Measurements from ENCODE around the gene MRPL51.

MRPL51 gene

DNA sequence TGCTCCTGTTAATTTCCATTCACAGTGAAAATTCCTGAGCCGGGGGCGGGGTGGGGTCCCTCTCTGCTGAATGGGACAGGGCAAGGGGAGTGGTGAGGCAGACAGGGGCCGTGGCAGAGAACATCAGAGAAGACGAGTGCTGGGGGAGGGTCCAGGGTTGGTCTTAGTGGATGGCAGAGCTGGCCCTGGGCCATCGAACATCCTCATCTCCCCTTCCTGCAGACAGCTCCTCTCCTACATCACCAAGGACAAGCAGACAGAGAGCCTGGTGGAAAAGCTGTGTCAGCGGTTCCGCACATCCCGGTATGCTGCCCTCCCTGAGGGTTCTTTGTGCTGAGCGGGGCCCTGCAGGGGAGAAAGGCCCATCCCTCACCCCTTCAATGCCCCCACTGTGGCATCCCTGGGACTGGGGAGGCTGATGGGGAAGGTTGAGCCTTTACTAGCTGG lies 36.3 kb upstream of the MRPL51 start:
- TF ChIP-seq ZFX (IDR thresholded peaks at IDR 0.05; ENCODE audit: borderline replicate concordance) = no peak
- TF ChIP-seq, protein P1, sequence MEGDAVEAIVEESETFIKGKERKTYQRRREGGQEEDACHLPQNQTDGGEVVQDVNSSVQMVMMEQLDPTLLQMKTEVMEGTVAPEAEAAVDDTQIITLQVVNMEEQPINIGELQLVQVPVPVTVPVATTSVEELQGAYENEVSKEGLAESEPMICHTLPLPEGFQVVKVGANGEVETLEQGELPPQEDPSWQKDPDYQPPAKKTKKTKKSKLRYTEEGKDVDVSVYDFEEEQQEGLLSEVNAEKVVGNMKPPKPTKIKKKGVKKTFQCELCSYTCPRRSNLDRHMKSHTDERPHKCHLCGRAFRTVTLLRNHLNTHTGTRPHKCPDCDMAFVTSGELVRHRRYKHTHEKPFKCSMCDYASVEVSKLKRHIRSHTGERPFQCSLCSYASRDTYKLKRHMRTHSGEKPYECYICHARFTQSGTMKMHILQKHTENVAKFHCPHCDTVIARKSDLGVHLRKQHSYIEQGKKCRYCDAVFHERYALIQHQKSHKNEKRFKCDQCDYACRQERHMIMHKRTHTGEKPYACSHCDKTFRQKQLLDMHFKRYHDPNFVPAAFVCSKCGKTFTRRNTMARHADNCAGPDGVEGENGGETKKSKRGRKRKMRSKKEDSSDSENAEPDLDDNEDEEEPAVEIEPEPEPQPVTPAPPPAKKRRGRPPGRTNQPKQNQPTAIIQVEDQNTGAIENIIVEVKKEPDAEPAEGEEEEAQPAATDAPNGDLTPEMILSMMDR (IDR thresholded peaks at IDR 0.05) = no peak
- 0 out of 2 replicates have a peak overlapping the region, but pooled peaks have one; percentile 99 for H3K27ac ChIP-seq

DNA sequence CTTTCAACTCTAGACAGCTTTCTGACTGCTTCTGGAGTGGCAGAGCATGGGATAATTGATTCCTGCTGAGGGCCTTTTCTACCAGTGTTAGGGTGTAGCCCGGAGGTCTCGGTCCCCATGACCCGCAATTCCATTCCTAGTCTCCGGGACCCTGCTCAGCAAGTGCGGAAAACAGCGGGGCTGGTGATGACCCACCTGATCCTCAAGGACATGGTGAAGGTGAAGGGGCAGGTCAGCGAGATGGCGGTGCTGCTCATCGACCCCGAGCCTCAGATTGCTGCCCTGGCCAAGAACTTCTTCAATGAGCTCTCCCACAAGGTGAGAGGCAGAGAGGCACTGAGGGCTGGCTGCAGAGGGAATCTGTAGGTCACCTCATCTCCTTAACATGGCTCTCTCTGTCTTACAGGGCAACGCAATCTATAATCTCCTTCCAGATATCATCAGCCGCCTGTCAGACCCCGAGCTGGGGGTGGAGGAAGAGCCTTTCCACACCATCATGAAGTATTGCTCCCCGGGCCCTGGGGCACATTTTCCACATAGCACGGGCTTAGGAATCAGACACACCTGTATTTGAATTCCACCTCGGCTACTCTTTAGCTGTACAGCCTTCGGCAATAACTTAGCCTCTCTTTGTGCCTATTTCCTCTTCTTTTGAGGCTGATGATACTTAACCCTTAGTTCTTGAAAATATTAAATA lies 35.6 kb upstream of the MRPL51 start:
- H3K27ac ChIP-seq = no peak overlapping the region
- no peak for TF ChIP-seq ZFX (IDR thresholded peaks at IDR 0.05; ENCODE audit: borderline replicate concordance)

DNA sequence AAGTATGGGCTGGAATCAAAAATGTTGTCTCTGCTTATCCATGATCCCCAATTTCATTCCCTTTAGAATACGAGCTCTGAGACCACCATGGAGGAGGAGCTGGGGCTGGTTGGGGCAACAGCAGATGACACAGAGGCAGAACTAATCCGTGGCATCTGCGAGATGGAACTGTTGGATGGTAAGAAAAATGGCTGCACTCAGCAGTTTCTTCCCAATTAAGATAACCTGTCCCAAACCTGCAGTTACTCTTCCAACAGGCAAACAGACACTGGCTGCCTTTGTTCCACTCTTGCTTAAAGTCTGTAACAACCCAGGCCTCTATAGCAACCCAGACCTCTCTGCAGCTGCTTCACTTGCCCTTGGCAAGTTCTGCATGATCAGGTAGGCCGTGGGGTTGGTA lies 34.6 kb upstream of the MRPL51 start:
- H3K27ac ChIP-seq = no peak overlapping the region
- no peak for TF ChIP-seq ZFX (IDR thresholded peaks at IDR 0.05; ENCODE audit: borderline replicate concordance)
- TF ChIP-seq, protein P1 (IDR thresholded peaks at IDR 0.05) = no peak

DNA sequence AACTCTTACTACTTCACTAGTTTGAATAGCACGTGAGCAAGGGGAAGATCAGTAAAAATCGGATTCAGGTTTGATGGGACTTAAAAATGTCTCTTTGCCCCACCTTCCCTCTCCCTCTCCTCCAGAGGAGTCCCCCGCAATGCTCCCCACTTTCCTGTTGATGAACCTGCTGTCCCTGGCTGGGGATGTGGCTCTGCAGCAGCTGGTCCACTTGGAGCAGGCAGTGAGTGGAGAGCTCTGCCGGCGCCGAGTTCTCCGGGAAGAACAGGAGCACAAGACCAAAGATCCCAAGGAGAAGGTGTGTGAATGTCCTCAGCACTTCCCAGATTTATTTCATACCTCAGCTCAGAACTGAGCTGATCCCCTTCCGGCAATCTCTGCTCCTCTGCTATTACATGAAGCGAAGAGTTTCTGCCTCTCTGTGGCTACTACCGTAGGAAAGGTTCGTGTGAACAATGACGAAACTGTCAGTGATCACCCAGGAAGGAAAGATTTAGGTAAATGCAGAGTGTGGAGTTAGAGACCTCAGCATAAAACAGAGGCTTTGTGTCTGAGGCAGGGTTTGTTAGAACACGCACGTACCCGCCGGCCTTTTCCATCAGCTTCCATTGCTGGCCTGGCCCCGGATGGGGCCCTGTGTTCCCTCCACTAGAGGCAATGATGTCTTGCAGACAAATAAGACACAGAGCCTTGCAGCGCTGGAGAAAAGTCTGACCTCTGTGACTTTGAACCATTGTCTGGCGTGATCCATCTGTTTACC lies 33.9 kb upstream of the MRPL51 start:
- TF ChIP-seq, protein P1 (IDR thresholded peaks at IDR 0.05) = no peak
- TF ChIP-seq ZFX (IDR thresholded peaks at IDR 0.05; ENCODE audit: borderline replicate concordance) = no peak
- no peak overlapping the region for H3K27ac ChIP-seq

DNA sequence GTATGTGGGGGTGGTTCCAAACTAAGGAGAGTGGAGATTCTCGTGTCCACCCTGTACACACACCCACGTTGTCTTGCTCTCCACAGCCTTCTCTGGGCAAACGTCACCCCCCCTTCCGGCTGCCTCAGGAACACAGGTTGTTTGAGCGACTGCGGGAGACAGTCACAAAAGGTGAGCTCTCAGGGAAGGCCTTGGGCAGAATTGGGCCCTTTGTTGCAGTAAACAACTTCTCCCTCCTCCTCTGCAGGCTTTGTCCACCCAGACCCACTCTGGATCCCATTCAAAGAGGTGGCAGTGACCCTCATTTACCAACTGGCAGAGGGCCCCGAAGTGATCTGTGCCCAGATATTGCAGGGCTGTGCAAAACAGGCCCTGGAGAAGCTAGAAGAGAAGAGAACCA lies 33.1 kb upstream of the MRPL51 start:
- TF ChIP-seq, protein P1 (IDR thresholded peaks at IDR 0.05) = no peak
- no peak for TF ChIP-seq ZFX (IDR thresholded peaks at IDR 0.05; ENCODE audit: borderline replicate concordance)
- no peak overlapping the region for H3K27ac ChIP-seq

DNA sequence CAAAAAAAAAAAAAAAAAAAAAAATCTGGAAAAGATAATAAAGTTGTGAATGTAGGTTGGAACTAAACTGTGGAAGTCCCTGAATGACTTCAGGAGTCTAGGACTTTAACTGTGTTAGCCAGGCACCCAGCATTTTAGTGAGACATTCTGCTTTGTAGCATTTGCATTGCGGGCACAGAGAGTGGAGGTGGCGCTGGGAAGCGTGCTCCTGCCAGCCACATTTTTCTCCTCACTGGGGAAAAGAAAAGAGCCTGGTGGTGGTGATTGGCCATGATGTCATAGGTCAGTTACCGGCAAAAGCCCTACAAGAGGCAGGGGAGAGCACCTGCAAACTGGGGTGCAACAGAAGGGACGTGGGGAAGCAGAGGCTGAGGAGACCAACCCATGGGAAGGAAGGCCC lies 31.6 kb upstream of the MRPL51 start:
- H3K27ac ChIP-seq = no peak overlapping the region
- no peak for TF ChIP-seq ZFX (IDR thresholded peaks at IDR 0.05; ENCODE audit: borderline replicate concordance)
- TF ChIP-seq, protein P1 (IDR thresholded peaks at IDR 0.05) = no peak

DNA sequence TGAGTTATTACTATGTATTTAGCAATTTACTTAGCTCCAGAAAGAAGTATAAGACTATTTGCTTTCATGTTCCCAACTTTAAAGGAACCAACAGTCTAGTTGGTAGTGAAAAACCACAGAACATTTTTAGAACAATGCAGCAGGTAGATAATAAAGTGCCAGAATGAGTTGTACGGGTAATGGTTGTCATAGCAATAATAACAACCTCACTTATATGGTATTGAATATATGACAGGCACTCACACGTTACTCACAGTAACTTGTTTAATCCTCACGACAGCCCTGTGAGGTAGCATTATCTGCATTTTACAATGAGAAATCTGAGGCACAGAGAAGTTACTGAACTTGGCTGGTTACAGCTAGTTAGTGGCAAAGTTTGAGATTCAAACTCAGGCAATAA lies 30.6 kb upstream of the MRPL51 start:
- TF ChIP-seq, protein P1 (IDR thresholded peaks at IDR 0.05) = no peak
- no peak for TF ChIP-seq ZFX (IDR thresholded peaks at IDR 0.05; ENCODE audit: borderline replicate concordance)
- no peak overlapping the region for H3K27ac ChIP-seq

Data from 22Rv1 (cell line).